NCI-H2107 (cell line): Measurements from ENCODE around the gene RAP1GAP2.

Experiments
- DNase-seq: peaks from one replicate; lab custom pipeline; 2025; lab: John Stamatoyannopoulos, UW

Gene RAP1GAP2

DNA sequence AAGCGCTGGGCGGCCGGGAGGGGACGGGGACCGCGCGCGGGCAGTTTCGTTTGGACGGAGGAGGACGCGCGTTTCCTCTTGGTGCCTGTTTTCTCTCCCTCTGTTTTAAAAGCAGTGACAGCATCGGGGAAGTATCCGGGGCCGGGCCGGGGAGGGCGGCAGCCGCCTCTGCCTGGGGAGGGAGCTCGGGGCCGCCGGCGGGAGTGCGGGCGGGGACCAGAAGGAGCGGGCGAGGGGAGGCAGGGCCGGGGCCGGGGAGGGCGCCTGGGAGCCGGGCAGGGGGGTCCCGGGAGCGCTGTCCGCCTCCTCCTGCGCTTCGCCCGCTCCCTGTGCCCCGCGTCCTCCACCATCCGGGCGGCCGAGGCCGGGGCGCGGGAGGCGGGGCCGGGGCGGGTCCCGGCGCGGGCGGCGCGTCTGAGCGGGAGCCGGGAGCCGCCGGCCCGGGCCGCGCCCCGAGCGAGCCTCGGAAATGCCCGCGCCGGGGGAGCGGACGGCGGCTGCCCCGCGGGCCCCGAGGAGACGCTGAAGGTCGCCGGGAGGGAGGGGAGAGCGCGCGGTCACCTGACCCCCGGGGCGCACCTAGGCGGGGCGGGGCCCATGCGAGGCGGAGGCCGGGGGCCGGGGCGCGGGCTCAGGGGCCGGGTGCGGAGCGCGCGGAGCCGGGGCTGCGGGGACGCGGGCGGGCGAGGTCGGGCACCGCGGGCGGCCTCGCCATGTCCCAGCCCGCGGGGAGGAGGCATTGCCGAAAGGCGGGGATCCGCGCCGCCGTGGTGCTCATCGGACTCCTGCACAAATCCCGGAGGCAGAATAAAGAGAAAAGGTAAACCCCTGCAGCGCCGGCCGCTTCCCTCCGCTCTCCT, 57.3 kb downstream of the RAP1GAP2 start:
- DNase-seq: no peak

DNA sequence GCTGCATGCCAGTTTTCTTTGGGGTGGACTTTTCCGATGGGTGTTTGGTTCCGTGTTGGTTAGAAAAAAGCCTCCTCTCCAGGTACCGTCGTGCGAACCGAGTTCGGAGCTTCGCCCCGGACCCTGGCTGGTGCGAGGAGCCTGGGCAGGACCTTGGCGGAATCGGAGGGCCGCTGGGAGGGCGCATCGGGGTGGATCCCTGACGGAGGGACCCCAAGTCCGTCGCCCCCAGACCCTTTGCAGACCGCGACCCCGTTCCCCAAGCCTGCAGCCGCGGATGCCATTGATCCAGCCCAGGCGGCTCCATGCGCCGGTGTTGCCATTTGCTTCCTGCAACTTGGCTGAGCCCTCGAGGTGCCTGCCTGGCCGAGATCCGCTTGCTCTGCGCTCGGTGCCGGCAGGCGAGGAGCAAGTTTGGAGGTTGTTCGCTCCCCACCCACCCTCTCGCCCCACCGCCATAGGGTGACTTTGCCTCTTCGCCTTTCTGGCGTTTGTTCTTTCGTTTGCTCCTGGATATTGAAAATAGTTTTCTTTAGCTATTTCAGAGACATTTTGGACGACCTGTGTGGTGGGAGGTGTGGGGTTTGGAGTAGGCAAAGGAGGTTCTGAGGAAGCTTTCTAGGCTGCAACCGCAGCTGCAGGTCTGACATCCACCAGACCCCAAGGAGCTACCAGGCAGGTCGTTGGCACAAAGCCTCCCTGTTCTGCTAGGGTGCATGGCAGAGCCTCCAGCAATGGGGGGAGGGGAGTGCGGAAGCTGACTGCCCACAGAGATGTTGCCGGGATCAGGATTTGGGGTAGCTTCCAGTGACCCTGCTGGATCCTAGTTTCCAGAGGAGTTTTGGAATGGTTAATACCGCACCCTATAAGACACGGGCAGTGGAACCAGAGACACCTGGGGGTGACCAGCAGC, 58.2 kb downstream of the RAP1GAP2 start:
- DNase-seq: no peak

DNA sequence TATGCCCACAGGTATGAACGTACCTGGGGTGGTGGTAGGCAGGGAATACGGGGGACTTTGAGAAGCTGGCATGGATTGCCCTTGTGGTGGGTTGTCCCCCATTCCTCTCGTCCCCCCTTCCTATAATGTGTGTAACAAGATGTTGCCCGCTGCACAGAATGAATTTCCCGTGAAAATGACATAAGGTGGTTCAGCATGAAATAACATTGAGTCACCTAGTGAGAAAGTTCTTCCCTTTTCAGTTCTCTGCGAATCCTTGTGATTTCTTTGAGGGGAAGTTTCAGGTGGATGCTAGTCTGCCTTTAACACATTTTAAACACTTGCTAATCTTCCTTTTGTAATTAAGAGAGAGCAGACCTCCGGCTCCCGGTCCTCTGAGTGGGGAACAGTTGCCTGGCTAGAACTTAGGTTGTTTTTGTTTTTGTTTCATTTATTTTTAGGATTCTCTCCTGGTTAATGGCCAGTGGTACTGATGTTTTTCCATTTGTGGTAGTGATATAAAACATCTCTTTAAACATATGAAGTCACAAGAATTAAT, 58.9 kb downstream of the RAP1GAP2 start:
- DNase-seq: no peak

DNA sequence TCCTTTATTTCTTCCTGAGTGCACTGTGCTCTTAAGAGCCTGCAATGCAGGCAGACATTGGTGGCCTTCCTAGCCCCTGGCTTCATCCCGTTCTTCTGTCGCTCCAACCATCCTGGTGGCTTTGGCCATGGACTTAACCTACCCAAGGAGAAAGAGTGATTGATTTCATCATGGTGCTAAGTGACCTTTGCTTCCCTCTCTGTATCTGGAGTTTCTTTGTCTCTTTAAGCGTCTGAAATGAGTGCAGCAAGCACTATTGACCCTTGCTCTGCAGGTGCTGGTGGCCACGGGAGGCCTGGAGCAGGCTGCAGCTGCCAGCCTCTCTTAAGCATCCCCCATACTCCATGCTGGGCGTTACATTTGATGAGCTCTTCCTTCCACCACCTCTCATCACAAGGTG, 60.5 kb downstream of the RAP1GAP2 start:
- no peak for DNase-seq

DNA sequence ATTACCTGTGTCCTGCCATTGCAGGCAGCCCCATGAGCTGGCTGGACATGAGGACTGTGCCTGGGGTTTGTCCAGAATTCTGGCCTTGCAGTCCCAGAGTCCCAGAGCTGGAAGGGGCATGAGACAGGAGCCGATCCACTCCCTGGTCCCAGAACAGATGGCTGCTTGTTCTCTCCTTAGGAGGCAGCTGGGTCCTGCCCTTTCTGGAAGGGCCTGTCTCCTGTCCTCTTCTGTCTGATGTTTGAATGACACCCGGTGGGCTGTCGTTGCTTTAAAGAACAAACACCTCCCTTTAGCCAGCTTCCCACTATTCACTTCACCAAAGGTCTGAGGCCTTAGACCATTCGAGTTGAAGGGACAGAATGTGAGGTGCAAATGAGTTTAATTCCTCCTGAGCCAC, 63.8 kb downstream of the RAP1GAP2 start:
- no peak for DNase-seq

DNA sequence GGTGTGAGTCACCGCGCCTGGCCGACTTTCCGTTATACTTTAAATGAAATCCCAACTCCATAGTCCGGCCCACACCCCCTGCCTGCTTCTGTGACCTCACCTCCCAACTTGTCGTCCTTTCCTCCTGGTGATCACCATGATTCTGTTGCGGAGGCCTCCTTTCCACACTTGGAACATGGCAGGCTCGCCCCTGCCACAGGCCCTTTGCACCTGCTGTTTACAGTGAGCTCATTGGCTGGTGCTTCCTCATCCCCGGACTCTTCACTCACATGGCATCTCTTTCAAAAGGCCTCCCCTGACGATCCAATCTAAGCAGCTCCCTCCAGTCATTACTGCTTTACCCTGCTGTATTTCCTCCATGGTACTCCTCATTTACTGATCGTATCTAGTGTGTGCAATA, 64.6 kb downstream of the RAP1GAP2 start:
- DNase-seq: no peak

DNA sequence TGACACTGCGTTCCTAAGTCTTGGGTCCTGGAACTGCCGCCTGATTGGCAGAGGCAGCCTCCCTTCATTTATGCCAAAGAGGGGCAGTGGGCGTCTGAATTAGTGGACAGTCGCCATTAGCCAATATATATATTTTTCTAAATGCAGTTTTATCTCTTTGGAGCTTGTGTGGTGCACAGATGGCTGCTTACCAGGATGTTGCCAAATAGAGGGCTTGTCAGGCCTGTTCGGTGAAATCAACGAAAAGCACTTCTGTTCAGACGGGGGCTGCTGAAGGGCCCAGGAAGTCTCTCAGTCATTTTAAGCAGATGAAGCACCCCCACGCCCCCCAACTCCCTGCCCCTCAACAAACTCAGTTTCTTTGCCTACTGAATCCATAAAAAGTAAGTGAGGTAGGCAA, 66.0 kb downstream of the RAP1GAP2 start:
- DNase-seq: no peak

DNA sequence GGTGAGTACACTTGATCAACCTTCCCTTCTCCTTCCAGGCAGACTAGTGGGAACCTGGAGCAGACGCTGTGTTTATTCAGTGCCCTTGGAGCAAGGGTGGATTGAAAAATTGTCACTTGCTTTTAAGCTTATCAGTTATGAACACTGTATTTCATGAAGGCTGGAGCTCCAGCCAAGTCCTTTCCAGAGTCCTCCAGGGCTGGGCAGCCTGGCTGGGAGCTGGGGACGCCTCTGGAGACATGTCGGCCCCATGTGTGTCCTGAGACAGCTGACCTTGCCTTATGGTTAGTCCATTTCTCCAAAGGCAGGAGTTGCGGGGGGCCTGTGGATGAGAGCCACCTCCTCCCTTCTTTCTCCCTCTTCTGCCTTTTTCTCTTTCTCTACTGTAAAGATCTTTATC, 67.0 kb downstream of the RAP1GAP2 start:
- DNase-seq: no peak

DNA sequence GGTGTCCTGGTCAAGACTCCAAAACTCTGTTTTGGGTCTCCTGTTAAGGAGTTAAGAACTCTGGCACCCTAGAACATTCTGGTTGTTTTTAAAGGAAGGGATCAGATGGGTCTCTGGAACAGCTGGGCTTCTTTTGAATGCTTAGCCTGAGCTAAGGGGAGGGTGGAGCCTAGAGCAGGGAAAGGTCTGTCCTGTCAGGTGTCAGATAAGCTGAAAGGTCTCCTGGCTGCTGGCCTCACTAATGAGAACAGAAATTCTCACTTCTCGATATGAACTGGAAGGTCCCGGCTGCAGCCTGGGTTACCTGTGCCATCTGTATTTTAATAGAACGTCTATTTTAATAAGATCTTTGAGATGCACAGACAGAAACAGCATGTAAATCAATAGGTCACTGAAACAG, 69.0 kb downstream of the RAP1GAP2 start:
- no peak for DNase-seq

DNA sequence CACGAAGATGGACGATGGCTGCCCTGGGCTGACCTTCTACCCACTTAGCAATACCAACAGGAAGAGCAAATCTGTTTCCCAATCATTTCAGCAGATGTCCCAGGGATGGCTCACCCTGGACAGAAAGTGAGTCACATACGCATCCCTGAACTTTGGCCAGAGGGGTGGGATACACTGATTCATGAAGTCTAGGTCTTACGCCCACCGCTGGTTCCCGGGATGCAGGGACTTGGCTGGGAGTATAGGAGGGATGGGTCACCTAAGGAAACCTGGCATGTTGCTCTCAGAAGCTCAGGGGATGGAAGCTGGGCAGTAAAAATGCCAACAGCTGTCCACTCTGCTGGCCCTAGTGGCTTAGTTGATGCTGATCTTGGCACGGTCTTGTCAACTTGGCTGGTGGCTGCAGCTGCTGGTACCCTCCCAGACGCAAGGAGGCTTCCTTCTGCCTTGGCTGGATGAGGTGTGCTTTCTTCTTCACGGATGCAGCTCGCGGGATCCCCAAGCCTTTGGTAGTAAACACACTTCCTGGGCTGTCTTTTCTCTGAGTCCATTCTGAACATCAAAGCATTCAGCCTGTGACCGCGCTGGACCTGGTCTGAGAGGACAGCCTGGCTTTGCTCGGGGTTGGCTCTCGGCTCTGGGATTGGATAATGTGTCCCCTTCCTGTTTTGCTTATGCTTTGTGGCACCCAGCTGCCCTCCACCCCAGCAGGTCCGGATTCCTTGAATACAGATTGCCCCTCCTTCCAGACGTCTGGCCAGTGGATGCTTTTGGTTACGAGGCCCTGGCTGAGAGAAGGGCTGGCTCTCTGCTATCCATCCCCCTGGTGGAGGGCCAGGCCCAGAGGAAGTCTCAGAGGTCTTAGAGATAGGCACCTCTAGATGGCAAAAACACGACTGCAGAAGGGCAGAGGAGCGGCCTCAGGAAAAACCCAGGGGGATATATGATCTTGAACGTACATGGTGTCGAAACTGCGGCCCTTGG, 71.5 kb downstream of the RAP1GAP2 start:
- DNase-seq: no peak

DNA sequence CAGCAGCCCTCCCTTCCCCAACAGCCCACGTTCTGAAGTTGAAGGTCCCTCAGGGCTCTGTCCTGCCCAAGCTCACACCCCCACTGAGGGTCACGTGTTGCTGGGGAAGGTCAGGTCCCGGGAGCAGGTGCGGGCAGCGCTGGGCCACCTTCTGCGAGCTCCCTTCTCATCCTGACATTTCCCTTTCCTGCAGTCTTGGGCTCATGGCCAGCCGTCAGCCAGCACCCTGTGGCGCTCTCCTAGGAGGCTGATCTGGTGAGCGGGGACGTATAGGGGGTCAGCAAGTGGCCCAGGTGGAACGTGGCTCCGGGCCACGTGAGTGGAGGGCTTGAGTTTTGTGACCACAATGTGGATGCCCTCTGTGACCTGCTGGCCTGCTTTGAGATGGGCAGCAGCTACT, 73.4 kb downstream of the RAP1GAP2 start:
- no peak for DNase-seq

DNA sequence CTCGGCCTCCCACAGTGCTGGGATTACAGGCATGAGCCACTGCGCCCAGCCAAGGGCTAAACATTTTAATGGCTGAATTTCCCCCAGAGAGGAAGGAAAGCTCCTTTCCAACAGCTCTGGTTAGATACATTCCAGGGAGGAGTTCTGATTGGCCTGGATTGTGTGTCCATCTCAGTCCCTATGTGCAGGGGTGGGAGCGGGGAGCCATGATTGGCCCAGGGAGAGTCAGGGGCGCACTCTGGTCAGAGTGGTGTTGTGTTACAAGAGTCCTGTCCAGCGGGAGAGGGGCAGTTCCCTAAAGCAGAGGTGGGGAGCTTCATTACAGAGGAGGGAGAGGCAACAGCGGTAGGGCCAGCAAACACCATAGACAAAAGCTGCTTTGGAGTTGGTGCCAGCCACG, 75.0 kb downstream of the RAP1GAP2 start:
- no peak for DNase-seq

DNA sequence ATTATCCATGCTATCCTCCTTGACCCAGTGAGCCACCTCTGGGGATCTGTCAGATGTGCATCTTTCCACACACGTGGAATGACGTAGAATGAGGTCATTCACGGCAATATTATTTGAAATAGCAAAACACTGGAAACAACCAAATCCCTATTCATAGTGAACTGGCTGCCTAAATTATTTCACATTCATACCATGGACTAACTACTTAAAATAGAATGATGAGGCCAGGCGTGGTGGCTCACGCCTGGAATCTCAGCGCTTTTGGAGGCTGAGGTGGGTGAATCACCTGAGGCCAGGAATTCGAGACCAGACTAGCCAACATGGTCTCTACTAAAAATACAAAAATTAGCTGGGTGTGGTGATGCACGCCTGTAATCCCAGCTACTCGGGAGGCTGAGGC, 75.5 kb downstream of the RAP1GAP2 start:
- no peak for DNase-seq

DNA sequence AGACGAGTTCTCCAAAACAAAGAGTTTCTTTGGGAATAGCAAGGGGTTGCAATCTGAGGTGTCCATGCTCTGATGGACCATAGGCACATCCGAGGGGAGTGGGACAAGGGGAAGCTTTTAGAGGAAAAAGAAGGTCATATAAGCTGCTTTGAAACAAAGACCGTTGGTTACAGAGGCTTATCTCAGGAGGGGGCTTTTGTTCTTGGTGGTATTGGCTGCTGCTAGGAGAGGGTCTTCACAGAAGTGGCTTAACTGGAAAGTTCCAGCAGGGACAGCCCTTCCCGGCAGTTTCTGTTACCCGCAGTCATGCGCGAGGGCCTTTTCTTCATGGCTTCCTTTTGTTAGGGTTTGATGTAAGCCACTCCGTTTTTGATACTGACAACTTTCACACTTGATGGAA, 76.0 kb downstream of the RAP1GAP2 start:
- DNase-seq: no peak

DNA sequence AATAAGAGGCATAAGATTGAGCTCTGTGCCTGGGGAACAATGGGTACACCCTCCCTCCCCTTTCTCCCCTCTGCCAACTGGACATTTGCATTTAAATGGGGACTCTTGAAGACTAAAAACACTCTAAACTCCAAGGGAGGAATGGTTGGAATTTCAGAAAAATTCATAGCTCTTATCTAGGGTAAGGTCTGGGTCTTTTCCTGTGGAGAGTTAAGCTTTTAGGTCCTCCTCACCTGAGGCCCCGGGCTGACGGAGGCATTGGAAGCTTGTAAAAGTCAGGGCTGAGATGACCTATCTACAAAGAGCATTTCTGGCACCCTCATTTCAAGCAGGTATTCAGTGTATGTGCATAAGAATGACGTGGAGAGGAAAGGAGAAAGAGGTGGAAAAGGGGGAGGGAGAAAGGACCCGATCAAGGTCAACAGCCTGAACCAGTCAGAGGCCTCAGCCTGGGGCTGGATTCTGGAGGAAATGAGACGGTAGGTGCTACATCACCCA, 78.0 kb downstream of the RAP1GAP2 start:
- DNase-seq: no peak

DNA sequence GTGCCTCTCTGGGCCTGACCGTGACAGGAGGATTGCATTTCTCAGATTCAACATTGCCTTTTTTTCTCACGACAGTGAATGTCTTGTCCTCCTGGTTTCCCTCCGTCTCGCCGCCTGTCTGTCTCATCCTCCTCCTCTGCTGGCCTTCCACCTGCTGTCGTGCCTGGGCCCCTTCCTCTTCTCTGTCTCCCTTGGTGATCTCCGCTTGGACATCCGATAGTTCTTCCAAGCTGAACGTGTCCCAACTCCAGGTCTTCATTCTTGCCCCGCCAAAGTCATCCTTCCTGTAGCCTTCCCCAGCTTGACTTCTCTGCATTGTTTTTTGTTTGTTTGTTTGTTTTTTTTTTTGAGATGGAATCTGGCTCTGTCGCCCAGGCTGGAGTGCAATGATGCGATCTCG, 79.4 kb downstream of the RAP1GAP2 start:
- DNase-seq: no peak

DNA sequence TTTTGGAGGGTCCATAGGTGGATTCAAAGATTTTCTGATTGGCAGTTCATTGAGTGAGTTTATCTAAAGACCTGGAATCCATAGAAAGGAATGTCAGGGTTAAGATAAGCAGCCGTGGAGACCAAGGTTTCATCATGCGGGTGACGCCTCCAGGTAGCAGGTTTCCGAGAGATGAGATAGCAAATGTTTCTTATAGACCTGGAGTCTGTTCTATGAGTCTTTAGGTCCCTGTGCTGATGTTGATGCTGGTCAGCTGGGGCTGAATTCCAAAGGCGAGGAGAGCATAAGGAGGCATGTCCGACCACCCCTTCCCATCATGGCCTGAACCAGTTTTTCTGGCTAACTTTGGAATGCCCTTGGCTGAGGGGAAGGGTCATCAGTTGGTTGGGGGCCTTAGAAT, 80.2 kb downstream of the RAP1GAP2 start:
- DNase-seq: no peak

DNA sequence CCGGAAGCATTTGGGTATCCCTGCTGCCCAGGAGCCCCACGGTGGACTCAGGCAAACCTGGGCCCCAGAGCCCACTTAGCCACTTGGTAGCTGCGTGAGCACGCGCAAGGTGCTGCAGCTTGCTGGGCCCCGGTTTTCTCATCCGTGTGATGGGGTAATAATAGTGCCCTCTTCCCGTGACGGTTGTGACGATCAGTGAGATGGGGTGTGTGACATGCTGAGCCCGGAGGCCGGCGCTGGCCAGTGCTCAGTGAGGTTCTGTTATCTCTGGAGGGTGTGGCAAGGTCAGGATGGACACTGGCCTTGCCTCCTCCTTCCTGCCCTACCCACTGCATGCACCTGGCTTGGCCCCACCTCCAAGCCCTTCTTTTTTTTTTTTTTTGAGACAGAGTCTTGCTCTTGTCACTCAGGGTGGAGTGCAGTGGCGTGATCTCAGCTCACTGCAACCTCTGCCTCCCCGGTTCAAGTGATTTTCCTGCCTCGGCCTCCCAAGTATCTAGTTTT, 82.6 kb downstream of the RAP1GAP2 start:
- DNase-seq: no peak

DNA sequence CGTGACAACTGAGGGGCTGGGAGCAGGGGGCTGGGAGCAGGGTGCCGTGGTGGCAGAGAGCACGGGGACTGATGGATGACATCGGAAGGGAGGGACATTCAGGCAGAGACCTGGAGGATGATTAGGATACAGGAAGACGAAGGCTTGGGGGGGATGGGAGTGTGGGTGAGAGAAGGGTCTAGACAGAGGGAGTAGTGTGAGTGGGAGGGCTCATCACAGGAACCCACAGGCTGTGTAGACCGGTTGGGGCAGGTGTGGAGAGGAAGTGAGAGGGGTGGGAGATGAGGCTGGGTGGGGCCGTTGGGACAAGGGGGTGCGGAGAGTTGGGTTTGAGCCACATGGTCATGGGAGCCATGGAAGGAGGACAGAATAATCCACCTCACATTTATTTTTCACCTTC, 83.8 kb downstream of the RAP1GAP2 start:
- DNase-seq: no peak

DNA sequence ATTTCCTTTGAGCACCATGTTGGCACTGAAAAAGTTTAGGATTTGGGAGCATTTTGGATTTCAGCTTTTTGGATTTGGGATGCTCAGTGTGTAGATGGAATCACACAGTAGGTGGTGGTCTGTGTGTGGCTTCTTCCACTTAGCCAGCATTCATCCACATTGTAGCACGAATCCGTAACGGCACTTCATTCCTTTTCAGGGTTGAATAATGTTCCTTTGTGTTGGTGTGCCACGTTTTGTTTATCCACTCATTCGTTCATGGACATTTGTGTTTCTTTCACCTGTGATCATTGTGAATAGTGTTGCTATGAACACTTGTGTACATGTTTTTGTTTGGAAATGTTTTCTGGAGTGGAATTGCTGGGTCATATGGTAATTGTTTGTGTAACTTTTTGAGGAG, 85.1 kb downstream of the RAP1GAP2 start:
- no peak for DNase-seq

DNA sequence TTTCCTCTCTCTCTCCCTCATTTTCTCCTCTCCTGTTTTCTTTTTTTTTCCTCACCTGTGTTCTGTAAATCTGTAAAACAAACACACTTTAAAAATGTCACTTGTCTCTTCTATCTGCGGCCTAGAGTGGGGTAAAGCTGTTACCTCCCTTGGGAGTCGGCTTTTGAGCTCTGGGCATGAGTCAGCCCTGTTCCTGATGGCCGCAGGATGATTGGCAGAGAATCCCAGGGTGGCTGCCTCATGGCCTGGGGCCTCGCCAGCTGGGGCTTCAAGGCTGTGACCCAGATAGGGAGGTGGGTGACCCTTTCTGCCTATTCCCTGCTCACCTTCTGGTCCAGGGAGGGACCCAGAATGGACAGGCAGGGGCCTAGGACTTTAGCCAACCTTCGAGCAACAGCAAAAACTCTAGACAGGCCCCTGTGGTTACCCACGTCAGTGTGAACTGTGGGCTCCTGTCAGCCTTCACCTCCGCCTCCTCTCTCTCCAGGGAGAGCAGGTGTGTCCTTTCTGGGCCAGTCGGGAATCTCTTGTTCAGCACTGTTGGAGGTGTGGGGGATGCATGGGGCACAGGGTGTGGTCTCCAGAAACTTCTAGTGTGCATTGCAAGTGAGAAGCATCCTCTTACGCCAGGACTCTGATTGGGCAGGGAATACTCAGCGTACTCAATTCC, 87.4 kb downstream of the RAP1GAP2 start:
- DNase-seq: peak; percentile 17
